HUES64 (cell line): ENCODE data around the gene CISH.

Experiments used
- H3K27ac ChIP-seq: 2 replicates; pipeline ENCODE4 v1.7.0; 2013; ENCODE audit warnings: low read depth, low read length, inconsistent platforms
- H3K27me3 ChIP-seq: 2 replicates; pipeline ENCODE4 v1.6.1; 2013; ENCODE audit warnings: mild to moderate bottlenecking, low read length; ENCODE audit not compliant: insufficient read depth
- H3K36me3 ChIP-seq: 2 replicates; pipeline ENCODE4 v1.6.1; 2013; ENCODE audit warnings: mild to moderate bottlenecking, low read length; ENCODE audit not compliant: insufficient read depth
- H3K4me1 ChIP-seq: 2 replicates; pipeline ENCODE4 v1.6.1; 2013; ENCODE audit warnings: mild to moderate bottlenecking, low read length, moderate library complexity; ENCODE audit not compliant: insufficient read depth
- H3K4me3 ChIP-seq: 2 replicates; pipeline ENCODE4 v1.5.1; 2013; ENCODE audit warnings: mild to moderate bottlenecking, low read length, moderate library complexity
- H3K9ac ChIP-seq: 2 replicates; pipeline ENCODE4 v1.6.1; 2013; ENCODE audit warnings: mild to moderate bottlenecking, low read depth, low read length
- H3K9me3 ChIP-seq: 2 replicates; pipeline ENCODE4 v1.6.1; 2013; ENCODE audit warnings: low read depth, low read length; ENCODE audit not compliant: insufficient read depth
- WGBS: fragments of 150-250, 120-280 bp; methylation state at CpG from one replicate; pipeline ENCODE4 v1.1.7; 2013; ENCODE audit warnings: missing lambda C conversion rate; 5-methylcytosine and 5-hydroxymethylcytosine counted together

Gene CISH

GRCh38 chr3:50577348-50577747 lies 34.2 kb downstream of the CISH start:
- H3K9me3 ChIP-seq, result no peaks in the 10 kb centered on the region
- no peaks in the 10 kb centered on the region for H3K27me3 ChIP-seq
- no peaks in the 10 kb centered on the region for H3K4me1 ChIP-seq
- no peak overlapping the region for H3K27ac ChIP-seq
- no peak overlapping the region for H3K4me3 ChIP-seq
- WGBS, result 93% methylated on average over 2 of the region's 2 CpGs
- peaks cover 13% of the 10 kb centered on the region; the same call in 1 of the 2 replicates for H3K36me3 ChIP-seq
- H3K9ac ChIP-seq, result no peak overlapping the region

GRCh38 chr3:50575372-50575771 lies 36.2 kb downstream of the CISH start:
- Histone ChIP-seq H3K36me3 (peaks cover 13% of the 10 kb centered on the region; the same call in 1 of the 2 replicates), H3K4me3 (no peak overlapping the region), H3K27ac (no peak overlapping the region), H3K9ac (no peak overlapping the region), H3K27me3 (no peaks in the 10 kb centered on the region), H3K9me3 (no peaks in the 10 kb centered on the region), H3K4me1 (0 out of 2 replicates have a peak, but pooled peaks cover under 1% of the 10 kb centered on the region)
- 93% methylated on average over 6 of the region's 6 CpGs for WGBS

GRCh38 chr3:50574444-50574831 lies 37.1 kb downstream of the CISH start:
- WGBS, result 100% methylated on average over 1 of the region's 1 CpG
- peaks cover 7% of the 10 kb centered on the region; the same call in 1 of the 2 replicates for H3K36me3 ChIP-seq
- no peak overlapping the region for H3K4me3 ChIP-seq
- H3K27me3 ChIP-seq, result no peaks in the 10 kb centered on the region
- H3K9ac ChIP-seq, result no peak overlapping the region
- 0 out of 2 replicates have a peak, but pooled peaks cover 4% of the 10 kb centered on the region for H3K4me1 ChIP-seq
- H3K9me3 ChIP-seq, result no peaks in the 10 kb centered on the region
- no peak overlapping the region for H3K27ac ChIP-seq

GRCh38 chr3:50573566-50574443 lies 37.8 kb downstream of the CISH start:
- peaks cover 7% of the 10 kb centered on the region; the same call in 1 of the 2 replicates for H3K36me3 ChIP-seq
- H3K9me3 ChIP-seq, result no peaks in the 10 kb centered on the region
- H3K27me3 ChIP-seq, result no peaks in the 10 kb centered on the region
- 93% methylated on average over 8 of the region's 8 CpGs for WGBS
- H3K4me3 ChIP-seq, result no peak overlapping the region
- H3K9ac ChIP-seq, result no peak overlapping the region
- 0 out of 2 replicates have a peak, but pooled peaks cover 4% of the 10 kb centered on the region for H3K4me1 ChIP-seq
- no peak overlapping the region for H3K27ac ChIP-seq

- no peaks in the 10 kb centered on the region for H3K9me3 ChIP-seq
- 0 out of 2 replicates have a peak, but pooled peaks cover 4% of the 10 kb centered on the region for H3K4me1 ChIP-seq
- WGBS, result 88% methylated on average over 4 of the region's 4 CpGs
- H3K9ac ChIP-seq, result no peak overlapping the region
- H3K36me3 ChIP-seq, result peaks cover 3% of the 10 kb centered on the region; the same call in 1 of the 2 replicates
- H3K4me3 ChIP-seq, result no peak overlapping the region
- H3K27me3 ChIP-seq, result no peaks in the 10 kb centered on the region
- H3K27ac ChIP-seq, result no peak overlapping the region
These were observed 38.7 kb downstream of the CISH start for GRCh38 chr3:50572801-50573371.

GRCh38 chr3:50572158-50572557 lies 39.4 kb downstream of the CISH start:
- H3K9me3 ChIP-seq, result no peaks in the 10 kb centered on the region
- H3K4me1 ChIP-seq, result 0 out of 2 replicates have a peak, but pooled peaks cover 4% of the 10 kb centered on the region
- peaks cover 2% of the 10 kb centered on the region; the same call in 1 of the 2 replicates for H3K27me3 ChIP-seq
- 61% methylated on average over 1 of the region's 1 CpG for WGBS
- H3K27ac ChIP-seq, result no peak overlapping the region
- no peak overlapping the region for H3K9ac ChIP-seq
- H3K36me3 ChIP-seq, result no peaks in the 10 kb centered on the region
- no peak overlapping the region for H3K4me3 ChIP-seq

- WGBS, result 93% methylated on average over 4 of the region's 4 CpGs
- H3K9ac ChIP-seq, result no peak overlapping the region
- H3K27ac ChIP-seq, result no peak overlapping the region
- H3K36me3 ChIP-seq, result no peaks in the 10 kb centered on the region
- no peaks in the 10 kb centered on the region for H3K9me3 ChIP-seq
- 0 out of 2 replicates have a peak, but pooled peaks cover 4% of the 10 kb centered on the region for H3K4me1 ChIP-seq
- no peak overlapping the region for H3K4me3 ChIP-seq
- H3K27me3 ChIP-seq, result peaks cover 8% of the 10 kb centered on the region; the same call in 1 of the 2 replicates
These were observed 40.1 kb downstream of the CISH start for GRCh38 chr3:50571486-50571885.

- WGBS, result 91% methylated on average over 5 of the region's 5 CpGs
- Histone ChIP-seq H3K9me3 (no peaks in the 10 kb centered on the region), H3K27me3 (peaks cover 14% of the 10 kb centered on the region), H3K4me3 (peak overlapping the region; percentile 99; the same call in 1 of the 2 replicates), H3K36me3 (no peaks in the 10 kb centered on the region), H3K9ac (no peak overlapping the region), H3K27ac (no peak overlapping the region), H3K4me1 (0 out of 2 replicates have a peak, but pooled peaks cover 4% of the 10 kb centered on the region)
These were observed 40.9 kb downstream of the CISH start for GRCh38 chr3:50570508-50571279.

- no peaks in the 10 kb centered on the region for H3K9me3 ChIP-seq
- H3K27me3 ChIP-seq, result peaks cover 14% of the 10 kb centered on the region
- H3K27ac ChIP-seq, result peak within 1 kb of the TSS; percentile 89
- peak within 1 kb of the TSS; percentile 76 for H3K9ac ChIP-seq
- H3K4me1 ChIP-seq, result 0 out of 2 replicates have a peak, but pooled peaks cover 4% of the 10 kb centered on the region
- H3K4me3 ChIP-seq, result peak within 1 kb of the TSS; percentile 99
- under 1% methylated on average over 55 of the region's 55 CpGs for WGBS
- H3K36me3 ChIP-seq, result no peaks in the 10 kb centered on the region
These were observed 42.4 kb downstream of the CISH start, which contains the start of gene HEMK1 for GRCh38 chr3:50568947-50569749. TSS of gene HEMK1 (plus strand) at chr3:50569522. CDS start at chr3:50571105, 1,583 bp downstream.
